ENCODE measurements around the gene PLEKHA6. TPM values are rescaled to one million over a fixed set of nuclear protein-coding genes. Genes with fewer than 3 reads are reported as not detected.

The PLEKHA6 gene
- polyA plus RNA-seq, 1 donor: 3.0 TPM

Other genes starting within 250 kb of the PLEKHA6 start
- gene ETNK2, start 207.9 kb downstream of the PLEKHA6 start, polyA plus RNA-seq (ENCODE audit: insufficient read length): 2.4 TPM
- gene REN, start 193.6 kb downstream of the PLEKHA6 start, polyA plus RNA-seq (ENCODE audit: insufficient read length): not detected
- gene KISS1, start 163.4 kb downstream of the PLEKHA6 start, polyA plus RNA-seq (ENCODE audit: insufficient read length): 0.39 TPM
- gene GOLT1A, start 145.9 kb downstream of the PLEKHA6 start, polyA plus RNA-seq (ENCODE audit: insufficient read length): not detected
- gene PPP1R15B, start 51.9 kb upstream of the PLEKHA6 start, polyA plus RNA-seq (ENCODE audit: insufficient read length): 23.8 TPM
- 27.6 TPM for gene PIK3C2B, start 134.9 kb upstream of the PLEKHA6 start, polyA plus RNA-seq (ENCODE audit: insufficient read length)
- 33.1 TPM for gene MDM4, start 156.5 kb upstream of the PLEKHA6 start, polyA plus RNA-seq (ENCODE audit: insufficient read length)

Measured in forelimb muscle (tissue), 1 donor.